ENCODE results near the gene ZMIZ1. TPM values are rescaled to one million over a fixed set of nuclear protein-coding genes. Genes with fewer than 3 reads are reported as not detected.

ZMIZ1 gene
- total and polyA plus RNA-seq, 12 donors, result 6.6 to 113 (median 55.1) TPM

GRCh38 chr10:79176052-79176501 is 107.3 kb downstream of the ZMIZ1 start:
- no peak overlapping the region for H3K4me3 ChIP-seq
- H3K27ac ChIP-seq, result peak overlapping the region in 4 of 5 donors; percentile 5 to 84 (median 74)
- H3K27me3 ChIP-seq, result no peaks in the 10 kb centered on the region
- H3K9me3 ChIP-seq (replicated peaks in 1 of 3), result no peaks in the 10 kb centered on the region
- DNase-seq, result peak in 6 of 7 donors; percentile 64 to 82 (median 76)
- no peaks in the 10 kb centered on the region for H3K36me3 ChIP-seq (replicated peaks in 1 of 2)
- TF ChIP-seq, protein P1, sequence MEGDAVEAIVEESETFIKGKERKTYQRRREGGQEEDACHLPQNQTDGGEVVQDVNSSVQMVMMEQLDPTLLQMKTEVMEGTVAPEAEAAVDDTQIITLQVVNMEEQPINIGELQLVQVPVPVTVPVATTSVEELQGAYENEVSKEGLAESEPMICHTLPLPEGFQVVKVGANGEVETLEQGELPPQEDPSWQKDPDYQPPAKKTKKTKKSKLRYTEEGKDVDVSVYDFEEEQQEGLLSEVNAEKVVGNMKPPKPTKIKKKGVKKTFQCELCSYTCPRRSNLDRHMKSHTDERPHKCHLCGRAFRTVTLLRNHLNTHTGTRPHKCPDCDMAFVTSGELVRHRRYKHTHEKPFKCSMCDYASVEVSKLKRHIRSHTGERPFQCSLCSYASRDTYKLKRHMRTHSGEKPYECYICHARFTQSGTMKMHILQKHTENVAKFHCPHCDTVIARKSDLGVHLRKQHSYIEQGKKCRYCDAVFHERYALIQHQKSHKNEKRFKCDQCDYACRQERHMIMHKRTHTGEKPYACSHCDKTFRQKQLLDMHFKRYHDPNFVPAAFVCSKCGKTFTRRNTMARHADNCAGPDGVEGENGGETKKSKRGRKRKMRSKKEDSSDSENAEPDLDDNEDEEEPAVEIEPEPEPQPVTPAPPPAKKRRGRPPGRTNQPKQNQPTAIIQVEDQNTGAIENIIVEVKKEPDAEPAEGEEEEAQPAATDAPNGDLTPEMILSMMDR (IDR thresholded peaks at IDR 0.05), result no peak
- TF ChIP-seq POLR2A (IDR thresholded peaks at IDR 0.05), result peak in 1 of 2 donors; percentile 27
- H3K4me1 ChIP-seq (replicated peaks in 1 of 2), result peaks cover 38 to 70% of the 10 kb centered on the region in 2 donors
- 25 to 56% (median 30%) methylated on average over 10 of the region's 10 CpGs for WGBS, 4 donors
- intact Hi-C loops (cut with DNase I), result no loop called here

DNA sequence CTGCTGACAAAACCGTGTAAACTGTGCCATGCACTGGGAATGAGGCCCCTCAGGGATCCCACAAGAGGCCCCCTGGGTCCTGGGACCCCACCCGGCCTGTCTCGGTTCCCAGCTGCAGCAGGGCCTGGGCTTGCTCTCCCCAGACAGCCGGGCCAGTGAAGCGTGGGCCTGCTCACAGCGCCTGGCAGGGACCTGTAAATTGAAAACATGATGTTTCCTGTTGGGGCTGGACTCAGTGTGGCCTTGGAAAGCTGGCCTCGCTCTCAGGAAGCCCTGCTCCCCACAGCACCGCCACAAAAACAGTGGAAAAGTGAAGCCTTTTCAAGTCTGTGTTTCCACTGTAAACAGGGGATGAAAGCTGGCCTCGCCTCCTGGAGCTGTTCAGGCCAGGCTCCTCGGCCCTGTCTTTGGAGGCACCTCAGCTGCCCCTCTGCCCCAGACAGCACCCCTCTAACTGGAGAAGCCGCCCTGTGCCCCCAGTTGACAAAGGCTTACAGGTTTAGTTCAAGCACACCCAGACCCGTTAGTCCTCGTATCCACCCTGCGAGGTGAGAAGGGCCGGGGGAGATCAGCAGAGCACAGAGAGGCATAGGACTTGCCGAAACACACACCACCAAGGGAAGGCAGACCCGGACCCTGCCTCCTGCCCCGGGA is 108.3 kb downstream of the ZMIZ1 start:
- Histone ChIP-seq H3K27ac (peak overlapping the region in 4 of 5 donors; percentile 46 to 84 (median 77)), H3K27me3 (no peaks in the 10 kb centered on the region), H3K4me3 (no peak overlapping the region), H3K36me3 (replicated peaks in 1 of 2) (no peaks in the 10 kb centered on the region), H3K9me3 (replicated peaks in 1 of 3) (no peaks in the 10 kb centered on the region), H3K4me1 (replicated peaks in 1 of 2) (peaks cover 48 to 80% of the 10 kb centered on the region in 2 donors)
- intact Hi-C loops (cut with DNase I), result no loop called here
- 28 to 57% (median 34%) methylated on average over 1 to 18 of the region's 18 CpGs for WGBS, 4 donors
- peak in 1 of 2 donors; percentile 50 for TF ChIP-seq POLR2A (IDR thresholded peaks at IDR 0.05)
- TF ChIP-seq, protein P1 (IDR thresholded peaks at IDR 0.05), result no peak
- DNase-seq, result peak in 6 of 7 donors; percentile 71 to 85 (median 74)

- no peaks in the 10 kb centered on the region for H3K9me3 ChIP-seq (replicated peaks in 1 of 3)
- no peaks in the 10 kb centered on the region for H3K36me3 ChIP-seq (replicated peaks in 1 of 2)
- 88 to 92% (median 89%) methylated on average over 5 to 8 of the region's 8 CpGs for WGBS, 4 donors
- intact Hi-C loops (cut with DNase I), result no loop called here
- H3K4me1 ChIP-seq (replicated peaks in 1 of 2), result peaks cover 58 to 84% of the 10 kb centered on the region in 2 donors
- H3K27ac ChIP-seq, result peak overlapping the region in 3 of 5 donors; percentile 1 to 84 (median 83)
- no peak for TF ChIP-seq POLR2A (IDR thresholded peaks at IDR 0.05)
- TF ChIP-seq, protein P1 (IDR thresholded peaks at IDR 0.05), result no peak
- no peaks in the 10 kb centered on the region for H3K27me3 ChIP-seq
- H3K4me3 ChIP-seq, result no peak overlapping the region
- DNase-seq, result no peak
These were observed 109.4 kb downstream of the ZMIZ1 start for GRCh38 chr10:79178070-79178576.

- 13 to 31% (median 25%) methylated on average over 3 to 9 of the region's 9 CpGs for WGBS, 4 donors
These were observed 109.9 kb downstream of the ZMIZ1 start for GRCh38 chr10:79178614-79179163.

More at GRCh38 chr10:79178614-79179163, 109.9 kb downstream of the ZMIZ1 start:
- H3K36me3 ChIP-seq (replicated peaks in 1 of 2), result no peaks in the 10 kb centered on the region
- peak overlapping the region in 3 of 5 donors; percentile 74 to 84 (median 83) for H3K27ac ChIP-seq
- intact Hi-C loops (cut with DNase I), result no loop called here
- no peak overlapping the region for H3K4me3 ChIP-seq
- TF ChIP-seq POLR2A (IDR thresholded peaks at IDR 0.05), result no peak
- TF ChIP-seq, protein P1 (IDR thresholded peaks at IDR 0.05), result no peak
- no peaks in the 10 kb centered on the region for H3K9me3 ChIP-seq (replicated peaks in 1 of 3)
- DNase-seq, result peak in 1 of 7 donors; percentile 41
- H3K27me3 ChIP-seq, result no peaks in the 10 kb centered on the region
- peaks cover 60 to 88% of the 10 kb centered on the region in 2 donors for H3K4me1 ChIP-seq (replicated peaks in 1 of 2)

Measured in adrenal gland (tissue), 12 donors.